Calu3 (cell line): ENCODE results near the gene KIAA0825. TPM values are rescaled to one million over a fixed set of nuclear protein-coding genes. Genes with fewer than 3 reads are reported as not detected.

Experiments used
- BruUV-seq: library from RNA; stranded (reverse); fragments of 400-500 nt; replicated peaks from 2 replicates; lab custom pipeline; 2021; lab: Mats Ljungman, UMichigan
- CTCF ChIA-PET: fragments of 300-600 bp; sonication (Branson Sonifier 250); formaldehyde crosslinking; loops from one replicate; lab custom pipeline; 2022; ENCODE audit warnings: antibody characterized with exemption; lab: Charles Lee
- DNase-seq: peaks from one replicate; pipeline ENCODE4 v3.0.0; 2022
- H3K27ac Mint-ChIP-seq: one replicate; pipeline ENCODE4 v1.8.0; 2022; ENCODE audit warnings: mixed read lengths; ENCODE audit not compliant: unreplicated experiment
- H3K27me3 Mint-ChIP-seq: one replicate; pipeline ENCODE4 v1.8.0; 2022; ENCODE audit warnings: mixed read lengths; ENCODE audit not compliant: unreplicated experiment
- H3K36me3 Mint-ChIP-seq: one replicate; pipeline ENCODE4 v1.8.0; 2022; ENCODE audit warnings: mild to moderate bottlenecking, moderate library complexity, mixed read lengths; ENCODE audit not compliant: insufficient read depth, unreplicated experiment
- H3K4me1 Mint-ChIP-seq: one replicate; pipeline ENCODE4 v1.8.0; 2022; ENCODE audit warnings: mild to moderate bottlenecking, low read depth, mixed read lengths; ENCODE audit not compliant: unreplicated experiment
- H3K4me3 Mint-ChIP-seq: one replicate; pipeline ENCODE4 v1.8.0; 2022; ENCODE audit warnings: mild to moderate bottlenecking, low read depth, moderate library complexity, mixed read lengths; ENCODE audit not compliant: unreplicated experiment
- H3K9me3 Mint-ChIP-seq: one replicate; pipeline ENCODE4 v1.8.0; 2022; ENCODE audit warnings: low read depth, mixed read lengths; ENCODE audit not compliant: unreplicated experiment
- intact Hi-C: fragments of 100-400 bp; cut with micrococcal nuclease; formaldehyde crosslinking; loops from one replicate; pipeline ENCODE4 v1.10.0; 2022; ENCODE audit not compliant: unreplicated experiment
- total RNA-seq: library from RNA; stranded (reverse); gene quantifications from 2 replicates; pipeline ENCODE4 v1.2.3, GENCODE V29; 2022
- TF ChIP-seq, protein P1 (sequence below): fragments of 200-600 bp; IDR thresholded peaks from one replicate; pipeline ENCODE4 v1.8.0; 2022; ENCODE audit warnings: antibody characterized with exemption; ENCODE audit not compliant: unreplicated experiment

The KIAA0825 gene
- total RNA-seq, 1 experiment from 2014 or later, result 1.9 TPM

DNA sequence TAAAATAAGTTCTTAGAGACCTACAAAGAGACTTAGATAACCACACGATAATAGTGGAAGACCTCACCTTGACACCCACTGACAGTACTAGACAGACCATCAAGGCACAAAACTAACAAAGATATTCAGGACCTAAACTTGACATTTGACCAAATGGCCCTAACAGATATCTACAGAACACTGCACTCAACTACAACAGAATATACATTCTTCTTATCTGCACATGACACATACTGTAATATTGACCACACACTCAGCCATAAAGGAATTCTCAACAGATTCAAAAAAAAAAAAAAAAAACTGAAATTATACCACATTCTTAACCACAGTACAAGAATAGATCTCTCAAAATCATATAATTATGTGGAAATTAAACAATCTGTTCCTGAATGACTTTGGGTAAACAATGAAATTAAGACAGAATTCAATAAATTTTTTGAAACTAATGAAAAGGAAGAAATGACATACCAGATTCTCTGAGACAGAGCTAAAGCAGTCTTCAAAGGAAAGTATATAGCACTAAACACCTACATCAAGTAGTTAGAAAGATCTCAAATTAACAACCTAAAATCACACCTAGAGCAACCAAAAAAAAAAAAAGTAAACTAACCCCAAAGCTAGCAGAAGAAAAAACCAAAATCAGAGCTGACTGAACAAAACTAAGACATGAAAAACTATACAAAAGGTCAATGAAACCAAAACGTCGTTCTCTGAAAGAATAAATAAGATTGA lies 514.7 kb downstream of the KIAA0825 start:
- H3K27ac Mint-ChIP-seq, result no peak overlapping the region
- CTCF ChIA-PET, result no interaction called here
- no peak for DNase-seq
- TF ChIP-seq, protein P1, sequence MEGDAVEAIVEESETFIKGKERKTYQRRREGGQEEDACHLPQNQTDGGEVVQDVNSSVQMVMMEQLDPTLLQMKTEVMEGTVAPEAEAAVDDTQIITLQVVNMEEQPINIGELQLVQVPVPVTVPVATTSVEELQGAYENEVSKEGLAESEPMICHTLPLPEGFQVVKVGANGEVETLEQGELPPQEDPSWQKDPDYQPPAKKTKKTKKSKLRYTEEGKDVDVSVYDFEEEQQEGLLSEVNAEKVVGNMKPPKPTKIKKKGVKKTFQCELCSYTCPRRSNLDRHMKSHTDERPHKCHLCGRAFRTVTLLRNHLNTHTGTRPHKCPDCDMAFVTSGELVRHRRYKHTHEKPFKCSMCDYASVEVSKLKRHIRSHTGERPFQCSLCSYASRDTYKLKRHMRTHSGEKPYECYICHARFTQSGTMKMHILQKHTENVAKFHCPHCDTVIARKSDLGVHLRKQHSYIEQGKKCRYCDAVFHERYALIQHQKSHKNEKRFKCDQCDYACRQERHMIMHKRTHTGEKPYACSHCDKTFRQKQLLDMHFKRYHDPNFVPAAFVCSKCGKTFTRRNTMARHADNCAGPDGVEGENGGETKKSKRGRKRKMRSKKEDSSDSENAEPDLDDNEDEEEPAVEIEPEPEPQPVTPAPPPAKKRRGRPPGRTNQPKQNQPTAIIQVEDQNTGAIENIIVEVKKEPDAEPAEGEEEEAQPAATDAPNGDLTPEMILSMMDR, result no peak
- H3K36me3 Mint-ChIP-seq, result no peaks in the 10 kb centered on the region
- no TSS peak for BruUV-seq
- H3K27me3 Mint-ChIP-seq, result no peaks in the 10 kb centered on the region
- H3K9me3 Mint-ChIP-seq, result peaks cover 8% of the 10 kb centered on the region
- H3K4me3 Mint-ChIP-seq, result no peak overlapping the region
- peaks cover 30% of the 10 kb centered on the region for H3K4me1 Mint-ChIP-seq
- intact Hi-C loops, result no loop called here

Other genes starting within 250 kb of the KIAA0825 start
- 15.2 and 17.9 TPM in 2 replicates for gene SLF1, start 65 bp upstream of the KIAA0825 start, total RNA-seq